GM18508 (cell line): Measurements from ENCODE around the gene ZNF263.

Source experiments
- ATAC-seq: cut with Tn5 transposase; IDR thresholded peaks from one replicate; pipeline ENCODE4 v1.9.1; 2021; ENCODE audit warnings: moderate number of reproducible peaks; ENCODE audit not compliant: insufficient read depth, unreplicated experiment

The ZNF263 gene

DNA sequence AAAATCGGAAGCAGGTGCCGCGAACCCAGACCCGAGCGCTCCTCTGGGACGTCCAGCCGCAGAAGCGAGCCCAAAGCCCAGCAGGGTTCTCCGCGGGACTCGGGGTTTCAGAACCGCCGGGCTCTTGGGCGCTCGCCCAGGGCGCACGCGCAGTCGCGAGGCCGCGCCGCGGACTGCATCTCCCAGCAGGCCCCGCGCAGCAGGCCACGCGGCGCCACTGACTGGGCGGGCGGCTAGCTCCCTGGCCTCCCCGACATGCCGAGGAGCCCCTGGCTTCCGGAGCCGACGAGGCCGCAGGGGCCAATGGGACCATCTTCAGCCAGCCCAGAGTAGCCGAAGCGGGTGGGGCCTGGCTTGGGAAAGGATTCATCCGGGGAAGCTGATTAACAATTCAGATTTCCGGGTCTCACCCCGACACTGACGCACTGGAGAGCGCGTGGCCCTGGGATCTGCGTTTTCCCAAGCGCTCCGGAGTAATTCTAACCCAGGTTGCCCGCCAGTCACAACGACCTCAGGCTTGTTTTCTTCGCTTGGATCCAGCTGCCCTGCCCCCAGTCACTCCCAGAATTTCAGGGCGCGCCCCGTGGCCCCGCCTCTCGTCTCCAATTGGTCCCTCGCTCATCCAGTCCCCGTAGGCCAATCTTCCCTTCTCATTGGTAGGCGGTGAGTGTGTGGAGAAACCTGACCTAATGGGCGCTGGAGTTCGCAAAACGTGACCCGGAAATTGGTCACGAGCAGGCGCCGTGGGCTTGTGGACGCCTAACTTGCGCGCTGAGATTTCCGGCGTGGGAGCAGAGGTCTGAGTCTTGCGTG, at the start of gene ZNF263:
TSS of gene ZNF263 (plus strand) at position 762 of the 813 bp plus-strand sequence. CDS start 328 bp downstream, outside the sequence.
- ATAC-seq = peak; percentile 52

GRCh38 chr16:3234543-3234856, 48.8 kb upstream of the ZNF263 start:
- ATAC-seq = no peak

GRCh38 chr16:3234857-3235561, 48.3 kb upstream of the ZNF263 start, which contains the start of gene ZNF200:
Gene ZNF200 (minus strand): TSS chr16:3235158. CDS start chr16:3233755, 1,403 bp downstream.
- peak; percentile 54 for ATAC-seq

DNA sequence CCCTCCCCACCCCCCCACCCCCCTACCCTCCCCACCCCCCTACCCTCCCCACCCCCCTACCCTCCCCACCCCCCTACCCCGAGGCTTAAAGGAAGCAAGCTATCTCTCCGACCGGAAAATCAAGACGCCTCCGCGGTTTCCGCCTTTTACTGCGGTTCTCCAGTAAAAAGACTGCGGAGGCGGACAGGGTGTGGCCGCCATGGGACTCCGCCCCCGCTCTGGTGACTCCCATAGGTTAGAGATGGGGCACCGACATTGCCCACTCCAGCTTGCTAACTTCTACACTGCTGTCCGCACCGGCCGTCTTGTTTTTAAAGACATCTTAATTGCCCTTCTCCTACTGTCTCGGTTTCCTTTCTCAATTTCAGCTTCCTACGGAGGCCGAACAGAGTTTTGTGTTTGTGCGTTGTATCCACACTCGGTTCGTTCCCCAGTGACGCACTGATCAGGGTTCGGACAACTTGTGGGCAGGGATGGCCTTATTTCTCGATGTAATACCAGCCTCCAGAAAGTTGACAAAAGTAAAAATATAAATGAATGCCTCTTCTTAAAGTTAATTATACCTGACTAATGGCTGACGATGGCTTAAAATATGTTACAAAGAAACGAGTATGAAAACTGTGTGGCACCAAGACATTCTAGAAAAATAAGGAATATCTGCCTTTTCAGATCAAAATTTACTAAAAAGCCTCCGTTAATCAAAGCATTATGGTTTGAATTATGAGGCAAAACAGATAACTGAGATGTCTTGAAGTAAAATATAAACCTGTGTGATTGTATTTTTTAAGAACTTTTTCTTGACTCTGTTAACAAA, 47.2 kb upstream of the ZNF263 start:
- ATAC-seq = no peak

DNA sequence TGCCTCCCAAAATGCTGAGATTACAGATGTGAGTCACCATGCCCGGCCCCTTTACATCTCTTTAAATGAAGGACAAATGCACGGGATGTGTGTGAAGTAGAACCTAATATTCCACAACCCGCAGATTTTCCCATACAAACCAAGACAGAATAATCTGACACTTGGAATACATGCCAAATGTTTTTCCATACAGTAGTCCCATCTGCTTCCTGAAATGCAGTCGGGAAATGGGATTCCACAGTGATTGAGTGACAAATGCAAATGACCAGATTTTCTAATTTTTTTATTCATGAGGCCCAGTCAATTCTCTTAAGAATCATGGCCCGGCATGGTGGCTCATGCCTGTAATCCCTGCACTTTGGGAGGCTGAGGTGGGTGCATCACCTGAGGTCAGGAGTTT, 41.5 kb upstream of the ZNF263 start:
- ATAC-seq = no peak

DNA sequence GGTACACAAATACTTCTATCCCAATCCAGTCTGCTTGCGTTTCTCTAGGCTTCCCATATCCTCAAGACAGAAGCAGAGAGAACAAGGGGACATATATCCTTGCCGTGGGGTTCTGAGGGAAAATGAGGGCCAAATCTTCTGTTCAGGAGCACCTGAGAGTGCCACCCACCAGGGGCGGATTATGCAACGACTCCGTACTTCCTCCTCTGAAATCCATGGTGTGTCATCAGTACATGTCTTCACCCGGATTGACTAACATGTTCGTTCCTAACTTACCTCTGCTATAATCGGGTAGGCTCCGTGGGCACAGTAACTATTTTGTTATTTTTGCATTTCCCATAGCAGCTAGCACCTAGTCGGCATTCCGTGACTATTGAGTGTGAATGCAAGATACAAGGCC, 40.6 kb upstream of the ZNF263 start:
- ATAC-seq = no peak

GRCh38 chr16:3243882-3244281, 39.4 kb upstream of the ZNF263 start:
- ATAC-seq = no peak

GRCh38 chr16:3246002-3246401, 37.3 kb upstream of the ZNF263 start:
- no peak for ATAC-seq

DNA sequence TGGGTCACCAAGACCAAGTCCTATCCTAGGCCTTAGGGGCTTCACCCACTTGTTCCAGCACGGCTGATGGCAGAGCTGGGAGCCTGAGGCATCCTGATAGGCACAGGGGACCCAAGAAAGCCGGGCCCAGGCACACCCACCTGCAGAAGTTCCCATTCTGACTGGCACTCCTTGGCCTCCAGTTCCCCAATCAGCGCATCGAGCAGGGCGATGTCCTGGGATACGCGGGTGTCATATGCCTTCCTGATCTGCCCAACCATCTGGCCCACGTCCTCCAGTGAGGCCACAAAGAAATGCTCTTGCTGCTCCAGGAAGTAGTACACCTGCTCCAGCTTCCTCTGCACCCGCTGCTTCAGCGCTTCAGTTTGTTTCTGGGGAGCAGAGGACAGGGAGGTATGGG, 36.4 kb upstream of the ZNF263 start:
- ATAC-seq = no peak

- ATAC-seq = no peak
Measured at GRCh38 chr16:3248596-3248995, 34.7 kb upstream of the ZNF263 start.

- ATAC-seq = no peak
Measured at GRCh38 chr16:3249020-3249419, 34.3 kb upstream of the ZNF263 start.

DNA sequence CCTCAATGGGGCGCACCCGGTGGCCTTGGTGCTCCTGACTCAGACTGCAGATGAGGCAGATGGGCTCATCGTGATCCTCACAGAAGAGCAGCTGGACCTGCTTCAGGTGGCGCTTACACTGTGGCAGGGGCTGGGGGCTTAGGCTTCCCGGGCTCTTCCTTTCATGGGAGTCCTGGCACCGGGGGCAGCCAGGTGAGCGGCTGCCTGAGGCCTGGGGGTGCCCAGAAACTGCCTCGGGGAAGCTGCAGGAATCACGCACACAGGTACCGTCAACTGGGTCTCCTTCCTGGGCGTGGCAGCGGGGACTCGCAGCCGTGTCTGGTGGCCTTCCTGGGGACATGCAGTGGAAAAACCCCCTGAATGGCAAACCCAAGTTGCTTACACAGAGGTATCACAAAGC, 33.8 kb upstream of the ZNF263 start:
- ATAC-seq = no peak

GRCh38 chr16:3252967-3253366, 30.3 kb upstream of the ZNF263 start:
- ATAC-seq = no peak

DNA sequence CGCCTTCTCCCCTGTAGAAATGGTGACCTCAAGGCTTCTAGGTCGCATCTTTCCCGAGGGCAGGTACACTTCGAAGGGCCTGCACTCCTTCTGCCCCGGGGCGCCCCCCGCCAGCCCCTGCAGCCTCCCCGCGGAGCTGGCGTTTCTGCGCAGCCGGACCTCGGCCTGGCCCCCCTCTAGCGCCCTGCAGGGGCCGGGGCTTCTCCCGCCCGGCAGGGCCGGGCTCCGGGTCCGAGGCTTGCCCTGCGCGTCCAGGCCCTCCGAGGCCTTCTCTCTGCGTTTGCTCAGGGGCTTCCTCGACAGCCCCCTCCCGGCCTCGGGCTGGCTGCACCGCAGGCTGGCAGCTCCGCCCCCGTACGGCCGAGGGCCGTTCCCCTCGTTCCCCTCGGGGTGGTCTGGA, 29.0 kb upstream of the ZNF263 start:
- ATAC-seq = no peak

- ATAC-seq = no peak
Measured at GRCh38 chr16:3256146-3256865, 27.0 kb upstream of the ZNF263 start, which contains the start of gene MEFV. Gene MEFV (minus strand): TSS chr16:3256633. CDS start chr16:3256587, 46 bp downstream.

DNA sequence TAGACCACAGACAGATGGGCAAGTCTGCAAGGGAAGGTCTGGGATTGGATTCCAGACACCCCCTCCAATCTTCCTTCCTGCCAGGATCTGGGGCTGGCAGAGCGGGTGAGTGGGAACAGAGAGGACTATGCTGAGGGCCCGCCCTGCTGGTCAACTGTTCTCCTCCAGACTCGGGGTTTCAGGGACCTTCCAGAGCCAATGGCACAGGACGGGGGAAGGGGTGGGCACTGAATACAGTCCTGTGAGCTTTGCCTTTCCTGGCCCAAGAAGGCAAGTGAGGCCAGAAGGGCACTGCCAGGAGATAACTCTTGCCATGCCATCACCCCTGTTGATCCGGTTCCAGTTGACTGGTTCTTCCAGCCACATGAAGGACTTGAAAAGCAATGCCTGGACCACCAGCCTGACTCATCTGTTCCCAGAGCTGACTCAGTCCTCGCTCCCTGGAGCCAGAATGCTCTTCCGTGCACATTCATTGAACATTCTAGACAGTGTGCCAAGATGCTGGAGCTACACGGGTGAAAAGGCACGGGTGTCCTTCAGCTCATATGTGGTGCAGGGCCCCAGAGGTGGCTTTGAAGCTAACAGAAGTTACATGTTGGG, 26.3 kb upstream of the ZNF263 start:
- ATAC-seq = no peak

DNA sequence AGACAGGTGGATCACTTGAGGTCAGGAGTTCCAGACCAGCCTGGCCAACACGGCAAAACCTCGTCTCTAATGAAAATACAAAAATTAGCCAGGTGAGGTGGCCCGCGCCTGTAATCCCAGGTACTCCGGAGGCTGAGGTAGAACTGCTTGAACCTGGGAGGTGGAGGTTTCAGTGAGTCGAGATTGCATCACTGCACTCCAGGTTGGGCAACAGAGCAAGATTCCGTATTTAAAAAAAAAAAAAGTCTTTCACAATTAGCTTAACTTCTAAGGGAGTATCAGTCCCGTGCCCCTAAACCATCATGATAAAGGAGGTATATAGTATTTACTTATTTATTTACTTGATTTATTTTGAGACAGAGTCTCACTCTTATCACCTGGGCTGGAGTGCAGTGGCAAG, 23.5 kb upstream of the ZNF263 start:
- no peak for ATAC-seq

GRCh38 chr16:3262517-3262916, 20.8 kb upstream of the ZNF263 start:
- ATAC-seq = no peak

- ATAC-seq = peak; percentile 51
Measured at GRCh38 chr16:3264137-3265036, 18.9 kb upstream of the ZNF263 start.
